GM12872 (cell line): Measurements from ENCODE around the gene YEATS2.

Experiments used
- TF ChIP-seq, protein P1 (sequence below): IDR thresholded peaks from 3 replicates; pipeline ENCODE4 v1.5.1; 2011; ENCODE audit warnings: low read depth, mild to moderate bottlenecking, low read length, moderate library complexity; ENCODE audit not compliant: insufficient read depth

YEATS2 gene

DNA sequence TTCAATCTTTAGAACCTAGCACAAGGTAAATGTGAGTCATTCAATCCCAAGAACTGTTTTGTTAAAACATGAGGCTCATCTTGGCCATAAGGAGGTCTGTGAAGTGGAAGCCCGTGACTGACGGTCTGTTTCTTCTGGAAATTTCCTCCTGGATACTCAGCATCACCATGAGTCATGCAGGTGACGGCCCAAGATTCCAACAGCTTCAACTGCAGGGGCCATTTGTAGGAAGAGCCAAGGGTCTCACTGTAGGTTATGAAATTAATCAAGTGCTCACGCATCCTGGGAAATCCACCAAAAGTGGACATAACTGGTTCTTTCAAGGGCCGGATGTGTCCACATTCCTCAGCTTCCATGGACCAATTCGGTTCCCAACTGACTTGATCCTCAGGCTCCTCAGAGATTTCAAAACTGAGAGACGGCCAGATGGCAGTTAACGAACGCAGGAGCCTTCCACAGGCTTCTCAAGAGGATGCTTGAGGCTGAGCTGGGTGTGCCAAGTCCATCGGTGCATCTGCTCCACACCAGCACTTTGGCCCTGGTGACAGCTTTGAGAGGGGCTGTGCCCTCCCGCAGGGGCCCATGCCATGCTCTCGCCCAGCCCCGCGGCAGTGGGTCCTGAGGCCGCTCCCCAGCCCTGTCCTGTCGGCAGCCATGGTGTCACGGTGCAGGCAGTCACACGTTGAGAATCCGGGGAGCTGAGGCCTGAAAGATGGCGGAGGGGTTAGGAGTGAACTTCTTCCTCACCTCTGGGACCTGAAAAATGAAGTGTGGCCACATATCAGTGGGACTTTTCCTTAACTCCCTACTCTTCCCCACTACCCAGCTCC, 119.3 kb downstream of the YEATS2 start:
- TF ChIP-seq, protein P1, sequence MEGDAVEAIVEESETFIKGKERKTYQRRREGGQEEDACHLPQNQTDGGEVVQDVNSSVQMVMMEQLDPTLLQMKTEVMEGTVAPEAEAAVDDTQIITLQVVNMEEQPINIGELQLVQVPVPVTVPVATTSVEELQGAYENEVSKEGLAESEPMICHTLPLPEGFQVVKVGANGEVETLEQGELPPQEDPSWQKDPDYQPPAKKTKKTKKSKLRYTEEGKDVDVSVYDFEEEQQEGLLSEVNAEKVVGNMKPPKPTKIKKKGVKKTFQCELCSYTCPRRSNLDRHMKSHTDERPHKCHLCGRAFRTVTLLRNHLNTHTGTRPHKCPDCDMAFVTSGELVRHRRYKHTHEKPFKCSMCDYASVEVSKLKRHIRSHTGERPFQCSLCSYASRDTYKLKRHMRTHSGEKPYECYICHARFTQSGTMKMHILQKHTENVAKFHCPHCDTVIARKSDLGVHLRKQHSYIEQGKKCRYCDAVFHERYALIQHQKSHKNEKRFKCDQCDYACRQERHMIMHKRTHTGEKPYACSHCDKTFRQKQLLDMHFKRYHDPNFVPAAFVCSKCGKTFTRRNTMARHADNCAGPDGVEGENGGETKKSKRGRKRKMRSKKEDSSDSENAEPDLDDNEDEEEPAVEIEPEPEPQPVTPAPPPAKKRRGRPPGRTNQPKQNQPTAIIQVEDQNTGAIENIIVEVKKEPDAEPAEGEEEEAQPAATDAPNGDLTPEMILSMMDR, result no peak

DNA sequence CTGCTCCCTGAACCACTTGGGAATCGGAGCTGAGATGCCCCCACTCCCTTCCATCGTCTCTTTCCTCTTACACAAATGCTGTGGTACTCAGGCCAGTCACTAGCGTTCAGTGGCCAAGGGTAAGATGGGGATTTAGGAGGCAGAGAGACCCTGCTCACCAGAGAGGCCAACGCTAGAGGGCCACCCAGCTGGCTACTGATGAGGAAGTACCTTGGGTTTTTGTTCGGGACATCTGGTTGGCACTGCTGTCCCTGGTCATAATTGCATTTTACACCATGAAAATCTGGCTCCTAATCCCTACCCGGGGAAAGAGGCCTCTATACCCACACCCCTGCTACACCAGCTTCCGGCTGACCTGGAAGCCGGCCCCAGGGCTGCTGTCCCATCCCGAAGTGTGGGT, 120.0 kb downstream of the YEATS2 start:
- TF ChIP-seq, protein P1, result no peak

DNA sequence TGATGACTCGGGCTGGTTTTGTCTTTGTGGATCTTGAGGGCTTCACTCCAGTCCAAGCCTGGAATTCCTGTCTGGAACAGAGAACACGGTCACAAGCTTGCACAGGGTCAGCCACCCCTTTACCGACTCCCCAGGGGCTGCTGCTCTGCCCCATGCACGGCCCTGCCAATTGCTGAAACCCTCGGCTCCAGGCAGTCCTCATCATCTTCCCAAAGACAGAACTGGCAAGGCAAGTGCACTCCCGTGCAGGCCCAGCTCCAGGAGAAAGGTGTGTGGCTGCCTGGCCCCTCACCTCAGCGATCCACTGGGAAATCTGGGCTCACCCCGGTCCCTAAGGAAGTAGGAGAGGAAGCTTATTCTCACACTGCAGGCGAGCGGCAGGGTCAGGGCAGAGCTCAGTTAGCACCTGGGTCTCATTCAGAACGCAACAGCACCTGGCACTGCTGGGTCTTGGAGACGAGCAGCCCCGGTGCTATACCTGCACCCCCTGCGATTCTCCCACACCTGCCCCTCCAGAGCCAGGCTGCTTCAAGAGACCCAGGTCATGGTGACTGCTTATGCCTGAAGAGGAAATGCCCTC, 120.5 kb downstream of the YEATS2 start:
- TF ChIP-seq, protein P1, result no peak

DNA sequence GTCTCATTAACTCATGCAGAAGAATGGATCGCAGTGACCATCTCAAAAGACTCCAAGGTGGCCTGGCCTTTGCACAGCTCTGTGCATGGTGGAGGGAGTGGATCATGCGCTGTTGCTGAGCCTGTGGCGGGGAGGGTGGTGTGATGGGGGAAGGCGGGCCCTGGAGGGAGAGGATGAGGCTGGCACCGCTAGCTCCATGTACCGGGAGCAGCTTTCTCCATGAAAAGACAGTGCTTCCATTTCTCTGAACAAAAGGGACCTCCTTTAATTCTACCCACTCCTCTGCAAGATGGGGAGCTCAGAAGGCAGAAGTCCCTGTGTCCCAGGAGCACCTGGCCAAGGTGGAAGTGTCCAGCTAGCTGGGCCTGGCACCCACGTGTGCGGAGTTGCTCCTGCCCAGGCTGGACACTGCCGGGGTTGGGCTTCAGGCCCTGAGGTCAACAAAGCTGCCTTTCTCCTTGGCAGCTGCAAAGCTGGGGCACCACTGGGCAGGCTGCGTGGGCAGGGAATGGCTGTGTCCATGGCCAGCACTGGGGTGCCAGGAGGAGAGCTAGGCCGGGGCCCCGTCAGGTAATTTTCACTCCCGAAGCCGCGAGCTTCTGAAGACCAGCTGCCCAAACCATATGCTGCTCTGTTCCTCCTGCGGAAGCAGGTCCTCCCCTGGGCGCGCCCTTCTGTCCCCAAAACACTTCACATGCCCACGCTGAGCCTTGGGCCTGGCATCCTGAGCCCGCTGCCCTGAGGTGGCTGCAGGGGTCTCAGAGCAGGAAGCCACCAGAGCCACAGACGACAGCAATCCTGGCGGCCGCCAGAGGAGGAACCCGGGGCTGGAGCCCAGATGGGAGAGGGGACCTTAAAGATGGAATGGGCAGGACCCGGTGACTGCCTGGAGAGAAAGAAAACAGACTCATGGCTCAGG, 121.4 kb downstream of the YEATS2 start:
- TF ChIP-seq, protein P1, result no peak

DNA sequence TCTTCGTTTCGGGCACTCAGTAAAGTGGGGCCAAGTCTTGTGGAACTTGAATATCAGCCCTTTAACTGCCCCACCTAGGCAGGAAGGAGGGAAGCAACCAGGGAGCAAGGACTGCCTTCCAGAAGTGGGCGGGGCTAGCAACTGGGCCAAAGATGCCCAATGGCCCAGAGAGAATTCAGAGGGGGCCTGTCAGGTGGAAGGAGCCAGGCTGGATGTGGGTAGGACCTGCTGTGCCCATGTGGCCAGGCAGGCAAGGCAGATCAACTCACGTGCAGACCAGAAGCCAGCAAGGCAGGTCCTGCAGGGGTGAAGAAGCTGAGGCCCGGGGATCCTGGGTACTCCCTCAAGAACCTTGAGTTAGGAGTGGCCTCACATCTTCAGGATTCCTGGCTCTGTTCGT, 122.2 kb downstream of the YEATS2 start:
- TF ChIP-seq, protein P1, result no peak

DNA sequence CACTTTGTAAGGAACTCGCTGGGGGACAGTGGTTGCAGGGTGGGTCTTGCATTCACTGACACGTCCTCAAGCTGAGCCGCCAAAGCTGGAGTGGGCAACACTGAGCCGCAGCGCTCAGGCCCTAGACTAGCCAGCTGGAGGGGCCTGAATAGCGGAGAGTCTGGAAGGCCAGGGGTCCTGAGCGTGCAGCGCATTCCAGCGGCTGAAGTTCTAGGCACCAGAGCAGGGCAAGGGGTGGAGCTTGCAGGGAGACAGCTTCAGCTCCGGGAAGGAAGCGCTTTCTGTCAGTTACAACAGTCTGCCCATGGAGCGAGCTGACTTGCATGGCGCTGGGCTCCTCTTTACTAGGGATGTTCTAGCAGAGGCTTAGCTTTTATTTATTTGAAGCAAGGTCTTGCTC, 125.0 kb downstream of the YEATS2 start:
- TF ChIP-seq, protein P1, result no peak

DNA sequence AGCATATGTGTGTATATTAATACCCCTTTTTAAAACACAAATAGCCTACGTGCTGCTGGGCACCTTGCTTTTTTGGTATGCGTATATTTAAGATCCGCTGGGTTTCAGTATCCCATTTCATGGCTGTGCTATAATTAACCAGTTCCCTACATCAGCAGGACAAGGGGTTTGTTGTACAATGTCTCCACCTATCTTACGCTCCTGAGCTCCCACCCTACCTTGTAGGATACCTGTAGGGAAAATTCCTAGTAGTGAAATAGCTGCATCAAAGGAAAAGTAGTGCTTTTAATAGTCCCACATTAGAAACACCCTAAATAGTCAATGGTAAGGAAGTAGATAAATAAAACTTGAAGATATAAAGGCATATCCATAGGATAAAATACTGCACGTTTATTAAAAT, 126.4 kb downstream of the YEATS2 start:
- TF ChIP-seq, protein P1, result no peak
